ENCODE data around the gene ENG.
"Not testable (repeated sequence)": the region's sequence is repeated elsewhere in the genome, so short reads cannot be mapped to it uniquely, and the experiment has no call there.

ENG gene

GRCh38 chr9:127793093-127793708 lies 61.3 kb downstream of the ENG start:
- DNase-seq (ENCODE audit: low spot score) = no peak

GRCh38 chr9:127792417-127793031 lies 61.9 kb downstream of the ENG start:
- DNase-seq (ENCODE audit: low spot score) = no peak

- no peak for DNase-seq (ENCODE audit: low spot score)
These were observed 63.4 kb downstream of the ENG start for GRCh38 chr9:127791085-127791484.

GRCh38 chr9:127790094-127790855 lies 64.2 kb downstream of the ENG start:
- DNase-seq (ENCODE audit: low spot score) = no peak

- no peak for DNase-seq (ENCODE audit: low spot score)
These were observed 65.3 kb downstream of the ENG start for GRCh38 chr9:127789179-127789578.

GRCh38 chr9:127788337-127789011 lies 66.0 kb downstream of the ENG start:
- no peak for DNase-seq (ENCODE audit: low spot score)

- DNase-seq (ENCODE audit: low spot score) = no peak
These were observed 67.7 kb downstream of the ENG start for GRCh38 chr9:127786773-127787104.

GRCh38 chr9:127785933-127786772 lies 68.3 kb downstream of the ENG start, which contains the start of gene CDK9:
TSS of gene CDK9 (plus strand) at chr9:127786034. CDS start at chr9:127786149, 115 bp downstream.
- peak; percentile 93 for DNase-seq (ENCODE audit: low spot score)

GRCh38 chr9:127785023-127785932 lies 69.2 kb downstream of the ENG start:
- DNase-seq (ENCODE audit: low spot score) = peak; percentile 81

- no peak for DNase-seq (ENCODE audit: low spot score)
These were observed 71.1 kb downstream of the ENG start for GRCh38 chr9:127783111-127784008.

GRCh38 chr9:127781806-127782205 lies 72.7 kb downstream of the ENG start:
- no peak for DNase-seq (ENCODE audit: low spot score)

- DNase-seq (ENCODE audit: low spot score) = not testable (repeated sequence)
These were observed 73.5 kb downstream of the ENG start for GRCh38 chr9:127780909-127781308.

GRCh38 chr9:127780126-127780885 lies 74.2 kb downstream of the ENG start:
- no peak for DNase-seq (ENCODE audit: low spot score)

- no peak for DNase-seq (ENCODE audit: low spot score)
These were observed 75.1 kb downstream of the ENG start for GRCh38 chr9:127779136-127779981.

GRCh38 chr9:127778280-127779135 lies 76.0 kb downstream of the ENG start, which contains the start of gene SH2D3C:
TSS of gene SH2D3C (minus strand) at chr9:127778666. CDS start at chr9:127778627, 39 bp downstream.
- DNase-seq (ENCODE audit: low spot score) = no peak

- no peak for DNase-seq (ENCODE audit: low spot score)
These were observed 77.0 kb downstream of the ENG start for GRCh38 chr9:127777368-127777980.
